Measurements from ENCODE around the gene GPRC5C.

DNA sequence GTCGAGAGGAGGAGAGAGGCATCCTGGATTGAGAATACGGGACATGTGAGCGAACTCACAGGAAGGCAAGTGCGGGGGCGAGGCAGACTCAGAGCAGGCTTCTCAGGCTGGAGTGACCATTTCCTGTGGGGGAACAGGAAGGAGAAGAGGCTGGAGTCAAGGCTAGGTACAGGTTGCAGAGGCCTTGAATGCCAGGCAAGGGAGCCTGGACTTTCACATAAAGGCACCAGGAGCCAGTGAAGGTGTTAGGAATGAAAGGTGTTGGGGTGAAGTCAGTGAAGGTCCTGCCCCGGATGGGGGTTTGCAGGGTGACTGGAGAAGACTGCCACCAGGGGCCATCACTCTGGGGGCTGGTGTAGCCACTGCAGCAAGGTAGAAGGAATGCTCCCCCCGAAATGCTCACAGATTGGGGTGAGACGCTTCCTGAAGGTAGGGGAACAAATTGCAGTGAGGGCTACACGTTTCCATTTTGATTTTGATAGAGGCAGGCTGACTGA is 5.3 kb upstream of the GPRC5C start:
- no peak for TF ChIP-seq CTCF (conservative IDR thresholded peaks at IDR 0.05)
- TF ChIP-seq ZFX (IDR thresholded peaks at IDR 0.05): no peak
